ENCODE data around the gene ATF7.
"Not testable (repeated sequence)": the region's sequence is repeated elsewhere in the genome, so short reads cannot be mapped to it uniquely, and the experiment has no call there.

The ATF7 gene

DNA sequence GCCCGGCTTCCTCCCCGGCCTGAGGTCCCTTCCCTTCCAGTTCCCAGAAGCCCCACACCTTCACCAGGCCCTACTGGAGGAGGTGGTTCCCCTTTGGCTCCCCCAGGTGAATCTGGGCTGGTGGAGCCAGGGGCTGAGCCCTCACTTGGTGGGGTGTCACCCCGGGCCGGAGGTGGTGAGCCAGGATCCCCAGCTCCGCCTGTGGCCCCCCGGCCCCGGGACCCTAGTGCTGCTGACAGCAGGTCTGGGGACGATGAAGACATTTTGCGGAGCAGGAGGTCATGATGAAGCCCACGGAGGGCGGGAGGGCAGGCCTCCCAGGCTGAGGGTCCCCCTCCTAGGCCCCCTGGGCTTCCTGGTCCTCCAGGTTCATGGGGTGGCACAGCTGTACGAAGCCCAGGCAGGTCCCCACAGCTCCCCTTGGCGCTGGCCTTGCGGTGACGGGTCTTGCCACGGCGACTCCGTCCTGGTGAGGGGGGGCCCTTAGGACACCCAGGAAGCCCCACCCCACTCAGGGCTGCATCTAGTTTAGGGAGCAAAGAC is 143.5 kb downstream of the ATF7 start:
- DNase-seq = no peak
- H3K36me3 ChIP-seq = peaks cover 90% of the 10 kb centered on the region
- H3K27me3 ChIP-seq = no peaks in the 10 kb centered on the region
- H3K9me3 ChIP-seq = no peaks in the 10 kb centered on the region
- H3K4me1 ChIP-seq = no peaks in the 10 kb centered on the region
- TF ChIP-seq, protein P1, sequence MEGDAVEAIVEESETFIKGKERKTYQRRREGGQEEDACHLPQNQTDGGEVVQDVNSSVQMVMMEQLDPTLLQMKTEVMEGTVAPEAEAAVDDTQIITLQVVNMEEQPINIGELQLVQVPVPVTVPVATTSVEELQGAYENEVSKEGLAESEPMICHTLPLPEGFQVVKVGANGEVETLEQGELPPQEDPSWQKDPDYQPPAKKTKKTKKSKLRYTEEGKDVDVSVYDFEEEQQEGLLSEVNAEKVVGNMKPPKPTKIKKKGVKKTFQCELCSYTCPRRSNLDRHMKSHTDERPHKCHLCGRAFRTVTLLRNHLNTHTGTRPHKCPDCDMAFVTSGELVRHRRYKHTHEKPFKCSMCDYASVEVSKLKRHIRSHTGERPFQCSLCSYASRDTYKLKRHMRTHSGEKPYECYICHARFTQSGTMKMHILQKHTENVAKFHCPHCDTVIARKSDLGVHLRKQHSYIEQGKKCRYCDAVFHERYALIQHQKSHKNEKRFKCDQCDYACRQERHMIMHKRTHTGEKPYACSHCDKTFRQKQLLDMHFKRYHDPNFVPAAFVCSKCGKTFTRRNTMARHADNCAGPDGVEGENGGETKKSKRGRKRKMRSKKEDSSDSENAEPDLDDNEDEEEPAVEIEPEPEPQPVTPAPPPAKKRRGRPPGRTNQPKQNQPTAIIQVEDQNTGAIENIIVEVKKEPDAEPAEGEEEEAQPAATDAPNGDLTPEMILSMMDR (IDR thresholded peaks at IDR 0.05; ENCODE audit: low read depth, low read length) = no peak
- no peak overlapping the region for H3K4me3 ChIP-seq (ENCODE audit: low read depth, low read length)

- Histone ChIP-seq H3K36me3 (peaks cover 91% of the 10 kb centered on the region), H3K4me3 (ENCODE audit: low read depth, low read length) (no peak overlapping the region), H3K9me3 (no peaks in the 10 kb centered on the region), H3K4me1 (no peaks in the 10 kb centered on the region), H3K27me3 (no peaks in the 10 kb centered on the region)
- DNase-seq = no peak
- TF ChIP-seq, protein P1 (IDR thresholded peaks at IDR 0.05; ENCODE audit: low read depth, low read length) = peak; percentile 42
Measured at GRCh38 chr12:53481939-53482586, 144.1 kb downstream of the ATF7 start.

DNA sequence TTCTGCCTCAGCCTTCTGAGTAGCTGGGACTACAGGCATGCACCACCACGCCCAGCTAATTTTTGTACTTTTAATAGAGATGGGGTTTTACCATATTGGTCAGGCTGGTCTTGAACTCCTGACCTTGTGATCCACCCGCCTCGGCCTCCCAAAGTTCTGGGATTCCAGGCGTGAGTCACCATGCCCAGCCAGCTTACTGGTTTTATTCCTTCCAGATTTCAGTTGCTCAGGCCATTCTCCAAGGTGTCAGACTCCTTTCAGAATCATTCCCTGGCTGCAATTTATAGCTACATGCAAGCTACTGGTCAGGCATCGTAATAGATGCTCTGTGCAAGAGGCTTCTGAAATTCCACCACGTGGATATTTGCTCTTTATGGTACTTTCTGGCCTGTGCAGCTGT is 144.7 kb downstream of the ATF7 start:
- DNase-seq; H3K27me3 ChIP-seq; H3K4me3 ChIP-seq (ENCODE audit: low read depth, low read length); H3K4me1 ChIP-seq; H3K9me3 ChIP-seq: not testable (repeated sequence)
- H3K36me3 ChIP-seq = peaks cover 91% of the 10 kb centered on the region

DNA sequence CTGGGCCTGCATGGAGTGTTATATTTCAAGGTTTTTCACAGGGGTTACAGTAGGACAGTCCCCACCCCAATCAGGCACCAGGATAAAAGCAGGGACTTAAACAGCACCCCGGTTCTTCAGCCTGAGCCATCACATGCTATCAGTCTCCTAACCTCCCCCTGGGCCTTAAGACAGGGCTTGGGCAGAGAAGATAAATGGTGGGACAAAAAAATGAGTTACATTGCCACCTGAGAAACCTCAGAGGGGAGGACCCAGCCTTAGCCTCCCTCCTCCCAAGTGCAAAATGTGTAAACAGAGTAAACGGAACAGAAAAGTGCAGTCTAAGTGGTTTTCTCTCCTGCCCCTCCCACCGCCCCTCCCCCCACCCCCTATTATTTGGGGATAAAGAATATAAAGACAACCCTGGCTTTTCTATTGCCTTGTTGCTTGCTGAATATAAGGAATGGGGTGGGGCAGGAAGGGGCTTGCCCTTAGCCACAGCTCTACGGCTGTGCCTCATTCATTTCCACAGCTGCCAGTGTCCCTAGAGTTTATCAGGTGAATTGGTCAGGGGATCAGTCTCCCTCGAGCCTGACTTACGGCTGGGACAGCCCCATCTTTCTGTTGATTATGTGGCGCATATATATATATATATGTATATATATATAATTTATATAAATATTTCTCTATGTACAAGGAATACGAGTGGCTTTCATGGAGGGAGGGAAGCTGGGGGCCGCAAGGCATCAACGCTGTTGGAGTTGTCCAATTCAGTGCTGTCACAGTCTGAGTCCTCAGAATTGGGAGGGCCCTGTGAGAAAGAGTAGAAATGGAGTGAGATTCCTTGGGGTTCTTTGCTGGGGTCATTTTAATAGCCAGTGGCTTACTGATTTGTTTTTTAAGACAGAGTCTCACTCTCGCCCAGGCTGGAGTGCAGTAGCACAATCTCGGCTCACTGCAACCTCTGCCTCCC is 145.4 kb downstream of the ATF7 start:
- Histone ChIP-seq H3K27me3 (no peaks in the 10 kb centered on the region), H3K4me3 (ENCODE audit: low read depth, low read length) (no peak overlapping the region), H3K9me3 (no peaks in the 10 kb centered on the region), H3K4me1 (peaks cover 9% of the 10 kb centered on the region), H3K36me3 (peaks cover 91% of the 10 kb centered on the region)
- DNase-seq = no peak
- TF ChIP-seq, protein P1 (IDR thresholded peaks at IDR 0.05; ENCODE audit: low read depth, low read length) = no peak

GRCh38 chr12:53479331-53479730 is 146.9 kb downstream of the ATF7 start:
- Histone ChIP-seq H3K4me3 (ENCODE audit: low read depth, low read length) (no peak overlapping the region), H3K36me3 (peaks cover 91% of the 10 kb centered on the region), H3K27me3 (no peaks in the 10 kb centered on the region), H3K4me1 (peaks cover 12% of the 10 kb centered on the region), H3K9me3 (no peaks in the 10 kb centered on the region)
- TF ChIP-seq, protein P1 (IDR thresholded peaks at IDR 0.05; ENCODE audit: low read depth, low read length) = no peak
- no peak for DNase-seq

- DNase-seq = no peak
- TF ChIP-seq, protein P1 (IDR thresholded peaks at IDR 0.05; ENCODE audit: low read depth, low read length) = no peak
- Histone ChIP-seq H3K27me3 (no peaks in the 10 kb centered on the region), H3K9me3 (no peaks in the 10 kb centered on the region), H3K4me3 (ENCODE audit: low read depth, low read length) (no peak overlapping the region), H3K4me1 (peaks cover 12% of the 10 kb centered on the region), H3K36me3 (peaks cover 91% of the 10 kb centered on the region)
Measured at GRCh38 chr12:53478865-53479264, 147.3 kb downstream of the ATF7 start.
